Mucosa of descending colon (tissue), 3 donors: ENCODE measurements around the gene DTX4. TPM values are rescaled to one million over a fixed set of nuclear protein-coding genes. Genes with fewer than 3 reads are reported as not detected.

ENCODE experiments used
- ATAC-seq: fragments of 200-7000 bp; cut with Tn5 transposase; one replicate; pipeline ENCODE4 v1.9.1; 2020; ENCODE audit warnings: mild to moderate bottlenecking, moderate library complexity
- DNase-seq, 3 donors: peaks; one replicate each; pipeline ENCODE4 v3.0.0-alpha.2; 2020
- H3K36me3 ChIP-seq: fragments of 200-600 bp; one replicate; pipeline ENCODE4 v1.8.0; 2021; ENCODE audit warnings: low read depth, mild to moderate bottlenecking
- H3K4me1 ChIP-seq: fragments of 200-600 bp; one replicate; pipeline ENCODE4 v1.8.0; 2021; ENCODE audit warnings: low read depth, mild to moderate bottlenecking
- H3K4me3 ChIP-seq: fragments of 200-600 bp; one replicate; pipeline ENCODE4 v1.8.0; 2021; ENCODE audit warnings: mild to moderate bottlenecking
- H3K9me3 ChIP-seq: fragments of 200-600 bp; one replicate; pipeline ENCODE4 v1.8.0; 2021; ENCODE audit warnings: mild to moderate bottlenecking
- intact Hi-C, 2 donors: fragments of 100-400 bp; cut with DNase I in 1 of 2; cut with micrococcal nuclease in 1 of 2; formaldehyde crosslinking; loops; one replicate each; pipeline versions ENCODE4 v1.11.0 to v1.11.1; 2022; cut with DNase I, micrococcal nuclease
- total RNA-seq, 3 donors: library from RNA; stranded (reverse); fragmentation: NEBNext Ultra II Directional in 2 of 3; extraction: Animal tissue kit (Norgen Biotek cat#: 25700) in 2 of 3; gene quantifications; one replicate each; pipeline versions ENCODE4 v1.2.1 to v1.2.4, GENCODE V29; 2021 to 2023
- TF ChIP-seq, protein P1 (sequence below): fragments of 200-600 bp; IDR thresholded peaks from one replicate; pipeline ENCODE4 v1.8.0; 2022; ENCODE audit warnings: antibody characterized with exemption, mild to moderate bottlenecking
- donor health status: DM: no; HTN: no; CAD: no; lungs with moderate emphysema.
- donor health status: DM: no; HTN: no; CAD: no.
- donor health status: DM: no; HTN: yes; CAD: no.

Gene DTX4
- total RNA-seq, 3 donors from 2014 or later = 37.4 to 95.7 (median 53.8) TPM

DNA sequence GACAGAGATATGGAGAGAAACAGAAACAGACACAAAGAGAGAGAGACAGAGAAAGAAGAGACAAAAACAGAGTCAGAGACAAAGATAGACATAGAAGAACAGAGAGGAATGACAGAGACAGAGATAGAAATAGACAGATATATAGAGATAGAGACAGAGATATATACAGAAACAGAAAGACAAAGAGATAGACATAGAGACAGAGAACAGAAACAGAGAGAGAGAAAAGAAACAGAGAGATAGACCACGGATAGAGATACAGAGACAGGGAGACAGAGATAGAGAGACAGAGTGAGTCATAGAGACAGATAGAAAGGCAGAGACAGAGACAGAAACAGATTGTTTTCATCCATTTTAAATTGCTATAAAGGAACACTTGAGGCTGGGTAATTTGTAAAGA lies 53.1 kb downstream of the DTX4 start:
- no peak for ATAC-seq
- Histone ChIP-seq H3K4me1 (no peaks in the 10 kb centered on the region), H3K4me3 (no peak overlapping the region), H3K9me3 (no peaks in the 10 kb centered on the region), H3K36me3 (no peaks in the 10 kb centered on the region)
- intact Hi-C loops = no loop called here
- TF ChIP-seq, protein P1, sequence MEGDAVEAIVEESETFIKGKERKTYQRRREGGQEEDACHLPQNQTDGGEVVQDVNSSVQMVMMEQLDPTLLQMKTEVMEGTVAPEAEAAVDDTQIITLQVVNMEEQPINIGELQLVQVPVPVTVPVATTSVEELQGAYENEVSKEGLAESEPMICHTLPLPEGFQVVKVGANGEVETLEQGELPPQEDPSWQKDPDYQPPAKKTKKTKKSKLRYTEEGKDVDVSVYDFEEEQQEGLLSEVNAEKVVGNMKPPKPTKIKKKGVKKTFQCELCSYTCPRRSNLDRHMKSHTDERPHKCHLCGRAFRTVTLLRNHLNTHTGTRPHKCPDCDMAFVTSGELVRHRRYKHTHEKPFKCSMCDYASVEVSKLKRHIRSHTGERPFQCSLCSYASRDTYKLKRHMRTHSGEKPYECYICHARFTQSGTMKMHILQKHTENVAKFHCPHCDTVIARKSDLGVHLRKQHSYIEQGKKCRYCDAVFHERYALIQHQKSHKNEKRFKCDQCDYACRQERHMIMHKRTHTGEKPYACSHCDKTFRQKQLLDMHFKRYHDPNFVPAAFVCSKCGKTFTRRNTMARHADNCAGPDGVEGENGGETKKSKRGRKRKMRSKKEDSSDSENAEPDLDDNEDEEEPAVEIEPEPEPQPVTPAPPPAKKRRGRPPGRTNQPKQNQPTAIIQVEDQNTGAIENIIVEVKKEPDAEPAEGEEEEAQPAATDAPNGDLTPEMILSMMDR = no peak
- no peak for DNase-seq

DNA sequence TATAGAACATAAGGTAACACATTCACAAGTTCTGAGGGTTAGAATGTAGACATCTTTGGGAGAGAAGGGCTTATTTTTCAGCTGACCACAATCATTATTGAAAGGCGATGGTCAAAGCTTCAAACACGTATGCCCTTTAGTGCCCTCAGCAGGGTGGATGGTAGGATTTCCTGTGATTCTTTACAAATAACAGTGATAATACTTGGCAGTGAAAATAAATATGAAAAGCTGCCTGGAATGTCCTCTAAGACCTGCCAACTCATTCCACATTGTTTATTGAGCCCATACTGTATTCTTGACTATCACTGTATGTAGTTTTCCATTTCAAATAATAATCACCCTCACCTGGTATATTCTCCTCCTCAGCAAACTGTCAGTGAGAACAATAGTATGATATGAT lies 54.5 kb downstream of the DTX4 start:
- no peaks in the 10 kb centered on the region for H3K4me1 ChIP-seq
- TF ChIP-seq, protein P1 = no peak
- intact Hi-C loops = no loop called here
- ATAC-seq (no peak), DNase-seq (no peak)
- no peaks in the 10 kb centered on the region for H3K36me3 ChIP-seq
- no peaks in the 10 kb centered on the region for H3K9me3 ChIP-seq
- no peak overlapping the region for H3K4me3 ChIP-seq

- ATAC-seq (no peak), DNase-seq (no peak)
- Histone ChIP-seq H3K4me3 (no peak overlapping the region), H3K9me3 (no peaks in the 10 kb centered on the region), H3K4me1 (no peaks in the 10 kb centered on the region), H3K36me3 (no peaks in the 10 kb centered on the region)
- intact Hi-C loops = no loop called here
- TF ChIP-seq, protein P1 = no peak
These were observed 68.4 kb downstream of the DTX4 start for GRCh38 chr11:59240322-59240721.

DNA sequence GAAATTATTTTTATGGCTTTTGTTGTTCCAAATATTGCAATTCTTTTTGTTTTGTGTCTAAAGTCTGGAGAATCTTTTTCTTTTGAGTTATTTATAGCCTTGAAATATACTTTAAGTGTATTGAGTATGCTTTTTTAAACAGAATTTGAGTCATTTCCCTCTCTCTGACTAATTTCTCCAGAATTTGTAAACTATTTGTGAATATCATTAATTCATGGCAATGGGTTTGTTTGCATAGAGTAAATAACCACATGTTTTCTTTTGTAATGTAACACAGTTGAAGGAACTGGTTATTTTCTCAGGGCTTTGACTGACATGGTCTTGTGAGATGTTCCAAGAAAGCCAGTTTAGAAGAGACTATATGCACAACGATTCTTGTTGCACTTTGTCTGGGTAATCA lies 71.7 kb downstream of the DTX4 start:
- Histone ChIP-seq H3K9me3 (no peaks in the 10 kb centered on the region), H3K4me3 (no peak overlapping the region), H3K4me1 (no peaks in the 10 kb centered on the region), H3K36me3 (no peaks in the 10 kb centered on the region)
- DNase-seq = no peak
- intact Hi-C loops = no loop called here
- TF ChIP-seq, protein P1 = no peak
- no peak for ATAC-seq

- no peaks in the 10 kb centered on the region for H3K9me3 ChIP-seq
- DNase-seq (peak in 1 of 3 donors; percentile 43), ATAC-seq (peak; percentile 24)
- H3K4me3 ChIP-seq = no peak overlapping the region
- TF ChIP-seq, protein P1 = no peak
- H3K36me3 ChIP-seq = no peaks in the 10 kb centered on the region
- no peaks in the 10 kb centered on the region for H3K4me1 ChIP-seq
- intact Hi-C loops = no loop called here
These were observed 75.7 kb downstream of the DTX4 start for GRCh38 chr11:59247531-59248227.

DNA sequence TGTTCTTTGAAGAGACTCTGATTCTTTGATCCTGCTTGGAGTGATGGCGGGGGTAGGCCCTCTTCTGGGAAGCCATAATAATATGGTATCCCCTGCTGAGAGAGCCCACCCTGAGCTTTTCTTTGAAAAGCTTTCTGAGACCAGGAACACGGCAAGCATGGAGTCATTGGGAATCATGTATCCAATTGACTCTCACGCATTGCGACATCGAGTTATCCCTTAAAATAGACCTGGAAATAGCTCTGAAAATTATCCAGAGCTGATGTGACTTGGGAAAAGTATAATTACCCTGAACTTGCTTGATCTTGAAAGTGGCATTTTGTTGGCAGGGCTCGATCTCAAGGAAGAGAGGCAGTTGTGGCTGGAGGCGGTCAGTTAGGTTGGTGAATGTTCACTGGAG lies 77.6 kb downstream of the DTX4 start:
- Histone ChIP-seq H3K9me3 (no peaks in the 10 kb centered on the region), H3K4me3 (no peak overlapping the region), H3K4me1 (no peaks in the 10 kb centered on the region), H3K36me3 (no peaks in the 10 kb centered on the region)
- intact Hi-C loops = no loop called here
- TF ChIP-seq, protein P1 = no peak
- DNase-seq (no peak), ATAC-seq (no peak)
